NCI-H2227 treated with DMSO at 0.1 percent for 48 hours (cell line): Measurements from ENCODE around the gene ARTN.

ENCODE experiments used
- DNase-seq: peaks from one replicate; lab custom pipeline; 2025; lab: John Stamatoyannopoulos, UW

Gene ARTN

GRCh38 chr1:43925846-43926245 lies 7.8 kb upstream of the ARTN start:
- no peak for DNase-seq

DNA sequence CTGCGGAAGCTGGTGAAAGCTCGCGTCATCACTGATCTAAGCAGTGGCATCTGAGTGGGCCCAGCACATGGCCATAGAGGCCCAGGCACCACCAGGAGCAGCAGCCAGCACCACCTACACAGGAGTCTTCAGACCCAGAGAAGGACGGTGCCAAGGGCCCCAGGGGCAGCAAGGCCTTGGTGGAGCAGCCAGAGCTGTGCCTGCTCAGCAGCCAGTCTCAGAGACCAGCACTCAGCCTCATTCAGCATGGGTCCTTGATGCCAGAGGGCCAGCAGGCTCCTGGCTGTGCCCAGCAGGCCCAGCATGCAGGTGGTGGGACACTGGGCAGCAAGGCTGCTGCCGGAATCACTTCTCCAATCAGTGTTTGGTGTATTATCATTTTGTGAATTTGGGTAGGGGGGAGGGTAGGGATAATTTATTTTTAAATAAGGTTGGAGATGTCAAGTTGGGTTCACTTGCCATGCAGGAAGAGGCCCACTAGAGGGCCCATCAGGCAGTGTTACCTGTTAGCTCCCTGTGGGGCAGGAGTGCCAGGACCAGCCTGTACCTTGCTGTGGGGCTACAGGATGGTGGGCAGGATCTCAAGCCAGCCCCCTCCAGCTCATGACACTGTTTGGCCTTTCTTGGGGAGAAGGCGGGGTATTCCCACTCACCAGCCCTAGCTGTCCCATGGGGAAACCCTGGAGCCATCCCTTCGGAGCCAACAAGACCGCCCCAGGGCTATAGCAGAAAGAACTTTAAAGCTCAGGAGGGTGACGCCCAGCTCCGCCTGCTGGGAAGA lies 3.2 kb upstream of the ARTN start:
- no peak for DNase-seq

DNA sequence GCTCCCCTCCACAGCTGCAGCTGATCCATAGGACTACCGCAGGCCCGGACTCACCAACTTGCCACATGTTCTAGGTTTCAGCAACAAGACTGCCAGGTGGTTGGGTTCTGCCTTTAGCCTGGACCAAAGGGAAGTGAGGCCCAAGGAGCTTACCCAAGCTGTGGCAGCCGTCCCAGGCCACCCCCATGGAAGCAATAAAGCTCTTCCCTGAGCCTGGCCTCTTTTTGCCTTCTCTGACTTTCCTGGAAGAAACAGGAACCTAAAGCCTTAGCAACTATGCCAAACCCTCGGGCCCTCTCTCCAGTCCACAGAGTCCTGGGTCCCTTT lies 2.7 kb upstream of the ARTN start:
- no peak for DNase-seq

- no peak for DNase-seq
These were observed 1.6 kb upstream of the ARTN start for GRCh38 chr1:43931711-43932660.

- DNase-seq: no peak
These were observed 715 bp upstream of the ARTN start for GRCh38 chr1:43932786-43933385.

- DNase-seq: peak; percentile 78
These were observed 742 bp downstream of the ARTN start for GRCh38 chr1:43934101-43934985.

DNA sequence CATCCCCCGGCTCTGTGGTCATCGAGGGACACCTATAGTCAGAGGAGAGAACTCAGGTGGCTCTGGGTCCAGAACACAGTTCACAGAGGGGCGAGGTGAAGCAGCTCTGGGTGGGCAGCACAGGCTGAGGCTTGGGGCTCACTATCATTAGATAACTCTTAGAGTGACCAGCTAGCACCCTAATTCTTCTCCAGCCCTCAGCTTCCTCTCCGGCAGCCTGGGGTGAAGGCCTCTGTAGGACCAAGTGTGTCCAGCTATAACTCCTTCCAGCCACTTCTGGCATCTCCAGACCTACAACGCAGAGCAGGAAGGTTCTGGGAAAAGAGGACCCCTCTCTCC lies 1.4 kb downstream of the ARTN start:
- no peak for DNase-seq

DNA sequence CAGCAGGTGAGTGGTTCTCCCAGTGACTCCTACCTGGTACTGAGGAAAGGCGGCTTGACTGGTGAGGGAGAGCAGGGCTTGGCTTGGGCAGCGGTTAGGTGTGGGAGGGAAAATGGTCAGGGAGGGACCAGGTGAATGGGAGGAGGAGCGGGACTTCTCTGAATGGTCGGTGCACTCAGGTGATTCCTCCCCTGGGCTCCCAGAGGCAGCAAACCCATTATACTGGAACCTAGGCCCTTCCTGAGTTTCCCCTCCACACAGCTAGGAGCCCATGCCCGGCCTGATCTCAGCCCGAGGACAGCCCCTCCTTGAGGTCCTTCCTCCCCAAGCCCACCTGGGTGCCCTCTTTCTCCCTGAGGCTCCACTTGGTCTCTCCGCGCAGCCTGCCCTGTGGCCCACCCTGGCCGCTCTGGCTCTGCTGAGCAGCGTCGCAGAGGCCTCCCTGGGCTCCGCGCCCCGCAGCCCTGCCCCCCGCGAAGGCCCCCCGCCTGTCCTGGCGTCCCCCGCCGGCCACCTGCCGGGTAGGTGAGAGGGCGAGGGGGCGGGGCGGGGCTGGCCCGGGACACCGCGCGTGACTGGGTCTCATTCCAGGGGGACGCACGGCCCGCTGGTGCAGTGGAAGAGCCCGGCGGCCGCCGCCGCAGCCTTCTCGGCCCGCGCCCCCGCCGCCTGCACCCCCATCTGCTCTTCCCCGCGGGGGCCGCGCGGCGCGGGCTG lies 2.3 kb downstream of the ARTN start:
- DNase-seq: no peak

GRCh38 chr1:43936431-43937151 lies 3.0 kb downstream of the ARTN start:
- peak; percentile 60 for DNase-seq

DNA sequence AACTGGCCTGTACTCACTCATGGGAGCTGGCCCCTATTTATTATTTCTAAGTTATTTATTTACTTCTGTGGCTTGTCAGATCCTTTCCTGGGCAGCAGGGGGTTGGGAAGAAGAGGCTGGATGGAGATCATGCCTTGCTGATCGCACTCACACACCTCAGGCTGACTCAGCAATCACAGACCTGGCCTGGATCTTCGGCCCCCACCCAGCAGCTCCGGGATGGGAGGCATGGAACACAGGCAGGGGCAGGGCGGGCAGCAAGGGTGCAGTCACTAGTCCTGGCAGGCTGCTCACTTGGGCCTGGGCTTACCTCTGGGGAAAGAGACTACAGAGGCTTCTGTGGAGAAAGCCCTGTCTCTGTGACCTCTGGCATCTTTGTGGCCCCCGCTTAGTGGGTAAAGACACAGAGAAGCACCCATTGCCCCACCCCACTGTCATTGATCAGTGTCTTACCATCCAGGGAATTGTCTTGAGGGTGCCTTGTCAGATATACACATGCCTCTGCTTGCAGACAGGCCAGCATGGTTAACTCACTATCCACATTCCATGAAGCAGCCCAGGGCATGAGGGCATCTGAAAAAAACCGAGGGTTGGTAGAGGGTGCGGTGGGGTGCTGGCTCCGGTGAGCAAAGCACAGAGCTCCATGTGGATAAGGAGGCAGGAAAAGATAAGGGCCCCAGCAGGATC lies 3.7 kb downstream of the ARTN start:
- no peak for DNase-seq

- DNase-seq: no peak
These were observed 4.8 kb downstream of the ARTN start for GRCh38 chr1:43938383-43938782.

- no peak for DNase-seq
These were observed 5.4 kb downstream of the ARTN start for GRCh38 chr1:43938892-43939587.

- no peak for DNase-seq
These were observed 8.8 kb downstream of the ARTN start for GRCh38 chr1:43942411-43942810.

GRCh38 chr1:43944860-43945259 lies 11.3 kb downstream of the ARTN start:
- no peak for DNase-seq

GRCh38 chr1:43945674-43946235 lies 12.2 kb downstream of the ARTN start:
- no peak for DNase-seq

- DNase-seq: peak; percentile 93
These were observed 12.8 kb downstream of the ARTN start, which contains the start of gene IPO13 for GRCh38 chr1:43946236-43947060. Gene IPO13, plus strand, starts transcription at chr1:43946950. Its CDS starts 651 bp downstream, at chr1:43947601.

DNA sequence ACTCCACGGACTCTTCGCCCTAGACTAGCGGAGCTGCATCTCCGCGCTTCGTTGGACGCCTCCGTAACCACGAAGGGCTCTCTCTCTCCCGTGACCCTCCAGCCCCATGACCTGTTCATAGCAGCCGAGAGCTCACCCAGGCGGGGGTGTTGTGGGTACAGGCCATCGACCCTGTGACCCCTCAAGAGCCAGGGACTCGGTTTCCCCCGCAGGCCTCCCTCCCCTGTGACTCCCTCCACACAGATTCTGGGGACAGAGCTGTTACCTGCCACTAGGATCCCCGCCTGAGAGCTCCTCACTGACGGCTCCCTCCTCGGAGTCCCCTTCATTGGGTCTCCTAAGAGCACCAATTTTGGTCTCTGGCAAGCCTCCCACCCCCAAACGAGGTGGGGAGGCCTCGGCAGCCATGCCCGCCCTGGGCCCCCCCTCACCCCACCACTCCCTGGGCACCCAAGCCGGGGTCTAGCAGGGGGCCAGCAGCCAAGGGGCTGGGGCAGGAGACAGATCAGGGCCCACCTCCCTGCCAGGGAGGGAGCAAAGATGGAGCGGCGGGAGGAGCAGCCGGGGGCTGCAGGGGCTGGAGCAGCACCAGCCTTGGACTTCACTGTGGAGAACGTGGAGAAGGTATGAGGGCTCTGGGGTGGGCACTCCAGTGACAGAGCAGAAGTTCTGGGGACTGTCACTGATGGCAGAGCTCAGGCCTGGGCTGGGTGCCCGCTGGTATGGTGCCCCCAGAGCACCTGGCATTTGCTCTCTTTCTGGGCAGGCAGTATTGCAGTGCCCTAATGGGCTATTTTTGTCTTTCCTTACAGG lies 13.7 kb downstream of the ARTN start:
- no peak for DNase-seq
